ENCODE measurements around the gene PREB. TPM values are rescaled to one million over a fixed set of nuclear protein-coding genes. Genes with fewer than 3 reads are reported as not detected.

Gene PREB
- total and polyA plus RNA-seq, 2 of the 13 experiments (the other 11 are each of a cell fraction or from before 2014, with no cell fraction given), result 112 to 192 TPM

DNA sequence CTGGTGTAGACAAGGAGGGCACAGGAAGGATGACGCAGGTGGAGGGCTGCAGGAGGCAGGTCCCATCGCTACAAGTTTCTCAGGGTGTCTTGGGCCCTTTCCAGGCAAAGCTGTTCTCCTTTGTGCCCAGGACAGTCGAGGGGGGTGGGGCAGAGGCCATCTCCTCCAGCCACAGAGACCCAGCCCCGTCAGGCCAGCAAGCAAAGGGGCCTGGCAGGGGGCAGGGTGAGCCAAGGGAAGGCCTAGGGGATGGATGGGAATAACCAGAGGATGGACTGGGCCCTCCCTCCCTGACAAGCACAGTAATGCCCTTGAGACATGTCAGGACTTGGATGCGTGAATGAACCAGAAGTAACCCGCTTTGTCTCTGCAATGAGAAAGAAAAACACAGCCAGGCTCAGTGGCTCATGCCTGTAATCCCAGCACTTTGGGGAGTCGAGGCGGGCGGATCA lies 20.7 kb upstream of the PREB start (continued):
- TF ChIP-seq, protein P1, sequence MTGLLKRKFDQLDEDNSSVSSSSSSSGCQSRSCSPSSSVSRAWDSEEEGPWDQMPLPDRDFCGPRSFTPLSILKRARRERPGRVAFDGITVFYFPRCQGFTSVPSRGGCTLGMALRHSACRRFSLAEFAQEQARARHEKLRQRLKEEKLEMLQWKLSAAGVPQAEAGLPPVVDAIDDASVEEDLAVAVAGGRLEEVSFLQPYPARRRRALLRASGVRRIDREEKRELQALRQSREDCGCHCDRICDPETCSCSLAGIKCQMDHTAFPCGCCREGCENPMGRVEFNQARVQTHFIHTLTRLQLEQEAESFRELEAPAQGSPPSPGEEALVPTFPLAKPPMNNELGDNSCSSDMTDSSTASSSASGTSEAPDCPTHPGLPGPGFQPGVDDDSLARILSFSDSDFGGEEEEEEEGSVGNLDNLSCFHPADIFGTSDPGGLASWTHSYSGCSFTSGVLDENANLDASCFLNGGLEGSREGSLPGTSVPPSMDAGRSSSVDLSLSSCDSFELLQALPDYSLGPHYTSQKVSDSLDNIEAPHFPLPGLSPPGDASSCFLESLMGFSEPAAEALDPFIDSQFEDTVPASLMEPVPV (CRISPR knock-in tag; IDR thresholded peaks at IDR 0.05), result no peak
- TF ChIP-seq ZNF207 (IDR thresholded peaks at IDR 0.05; ENCODE audit: borderline replicate concordance) (no peak), CENPX (CRISPR knock-in tag; IDR thresholded peaks at IDR 0.05) (no peak), ZBTB38 (CRISPR knock-in tag; IDR thresholded peaks at IDR 0.05) (peak; percentile 78), ZNF772 (CRISPR knock-in tag; IDR thresholded peaks at IDR 0.05) (no peak), GPN1 (CRISPR knock-in tag; IDR thresholded peaks at IDR 0.05; ENCODE audit: borderline replicate concordance) (no peak), XRCC5 (optimal IDR thresholded peaks at IDR 0.05; ENCODE audit: low read length) (no peak), ZNF34 (CRISPR knock-in tag; IDR thresholded peaks at IDR 0.05; ENCODE audit: borderline replicate concordance) (no peak), PAF1 (CRISPR knock-in tag; IDR thresholded peaks at IDR 0.05) (no peak)
- TF ChIP-seq, protein P2, sequence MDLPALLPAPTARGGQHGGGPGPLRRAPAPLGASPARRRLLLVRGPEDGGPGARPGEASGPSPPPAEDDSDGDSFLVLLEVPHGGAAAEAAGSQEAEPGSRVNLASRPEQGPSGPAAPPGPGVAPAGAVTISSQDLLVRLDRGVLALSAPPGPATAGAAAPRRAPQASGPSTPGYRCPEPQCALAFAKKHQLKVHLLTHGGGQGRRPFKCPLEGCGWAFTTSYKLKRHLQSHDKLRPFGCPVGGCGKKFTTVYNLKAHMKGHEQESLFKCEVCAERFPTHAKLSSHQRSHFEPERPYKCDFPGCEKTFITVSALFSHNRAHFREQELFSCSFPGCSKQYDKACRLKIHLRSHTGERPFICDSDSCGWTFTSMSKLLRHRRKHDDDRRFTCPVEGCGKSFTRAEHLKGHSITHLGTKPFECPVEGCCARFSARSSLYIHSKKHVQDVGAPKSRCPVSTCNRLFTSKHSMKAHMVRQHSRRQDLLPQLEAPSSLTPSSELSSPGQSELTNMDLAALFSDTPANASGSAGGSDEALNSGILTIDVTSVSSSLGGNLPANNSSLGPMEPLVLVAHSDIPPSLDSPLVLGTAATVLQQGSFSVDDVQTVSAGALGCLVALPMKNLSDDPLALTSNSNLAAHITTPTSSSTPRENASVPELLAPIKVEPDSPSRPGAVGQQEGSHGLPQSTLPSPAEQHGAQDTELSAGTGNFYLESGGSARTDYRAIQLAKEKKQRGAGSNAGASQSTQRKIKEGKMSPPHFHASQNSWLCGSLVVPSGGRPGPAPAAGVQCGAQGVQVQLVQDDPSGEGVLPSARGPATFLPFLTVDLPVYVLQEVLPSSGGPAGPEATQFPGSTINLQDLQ (CRISPR knock-in tag; IDR thresholded peaks at IDR 0.05), result no peak
- TF ChIP-seq, protein P3, sequence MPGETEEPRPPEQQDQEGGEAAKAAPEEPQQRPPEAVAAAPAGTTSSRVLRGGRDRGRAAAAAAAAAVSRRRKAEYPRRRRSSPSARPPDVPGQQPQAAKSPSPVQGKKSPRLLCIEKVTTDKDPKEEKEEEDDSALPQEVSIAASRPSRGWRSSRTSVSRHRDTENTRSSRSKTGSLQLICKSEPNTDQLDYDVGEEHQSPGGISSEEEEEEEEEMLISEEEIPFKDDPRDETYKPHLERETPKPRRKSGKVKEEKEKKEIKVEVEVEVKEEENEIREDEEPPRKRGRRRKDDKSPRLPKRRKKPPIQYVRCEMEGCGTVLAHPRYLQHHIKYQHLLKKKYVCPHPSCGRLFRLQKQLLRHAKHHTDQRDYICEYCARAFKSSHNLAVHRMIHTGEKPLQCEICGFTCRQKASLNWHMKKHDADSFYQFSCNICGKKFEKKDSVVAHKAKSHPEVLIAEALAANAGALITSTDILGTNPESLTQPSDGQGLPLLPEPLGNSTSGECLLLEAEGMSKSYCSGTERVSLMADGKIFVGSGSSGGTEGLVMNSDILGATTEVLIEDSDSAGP (CRISPR knock-in tag; IDR thresholded peaks at IDR 0.05; ENCODE audit: borderline replicate concordance), result peak; percentile 35; the same call in 1 of the 2 replicates
- TF ChIP-seq, protein P4, sequence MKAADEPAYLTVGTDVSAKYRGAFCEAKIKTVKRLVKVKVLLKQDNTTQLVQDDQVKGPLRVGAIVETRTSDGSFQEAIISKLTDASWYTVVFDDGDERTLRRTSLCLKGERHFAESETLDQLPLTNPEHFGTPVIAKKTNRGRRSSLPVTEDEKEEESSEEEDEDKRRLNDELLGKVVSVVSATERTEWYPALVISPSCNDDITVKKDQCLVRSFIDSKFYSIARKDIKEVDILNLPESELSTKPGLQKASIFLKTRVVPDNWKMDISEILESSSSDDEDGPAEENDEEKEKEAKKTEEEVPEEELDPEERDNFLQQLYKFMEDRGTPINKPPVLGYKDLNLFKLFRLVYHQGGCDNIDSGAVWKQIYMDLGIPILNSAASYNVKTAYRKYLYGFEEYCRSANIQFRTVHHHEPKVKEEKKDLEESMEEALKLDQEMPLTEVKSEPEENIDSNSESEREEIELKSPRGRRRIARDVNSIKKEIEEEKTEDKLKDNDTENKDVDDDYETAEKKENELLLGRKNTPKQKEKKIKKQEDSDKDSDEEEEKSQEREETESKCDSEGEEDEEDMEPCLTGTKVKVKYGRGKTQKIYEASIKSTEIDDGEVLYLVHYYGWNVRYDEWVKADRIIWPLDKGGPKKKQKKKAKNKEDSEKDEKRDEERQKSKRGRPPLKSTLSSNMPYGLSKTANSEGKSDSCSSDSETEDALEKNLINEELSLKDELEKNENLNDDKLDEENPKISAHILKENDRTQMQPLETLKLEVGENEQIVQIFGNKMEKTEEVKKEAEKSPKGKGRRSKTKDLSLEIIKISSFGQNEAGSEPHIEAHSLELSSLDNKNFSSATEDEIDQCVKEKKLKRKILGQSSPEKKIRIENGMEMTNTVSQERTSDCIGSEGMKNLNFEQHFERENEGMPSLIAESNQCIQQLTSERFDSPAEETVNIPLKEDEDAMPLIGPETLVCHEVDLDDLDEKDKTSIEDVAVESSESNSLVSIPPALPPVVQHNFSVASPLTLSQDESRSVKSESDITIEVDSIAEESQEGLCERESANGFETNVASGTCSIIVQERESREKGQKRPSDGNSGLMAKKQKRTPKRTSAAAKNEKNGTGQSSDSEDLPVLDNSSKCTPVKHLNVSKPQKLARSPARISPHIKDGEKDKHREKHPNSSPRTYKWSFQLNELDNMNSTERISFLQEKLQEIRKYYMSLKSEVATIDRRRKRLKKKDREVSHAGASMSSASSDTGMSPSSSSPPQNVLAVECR (CRISPR knock-in tag; IDR thresholded peaks at IDR 0.05; ENCODE audit: borderline replicate concordance), result no peak
- TF ChIP-seq, protein P5, sequence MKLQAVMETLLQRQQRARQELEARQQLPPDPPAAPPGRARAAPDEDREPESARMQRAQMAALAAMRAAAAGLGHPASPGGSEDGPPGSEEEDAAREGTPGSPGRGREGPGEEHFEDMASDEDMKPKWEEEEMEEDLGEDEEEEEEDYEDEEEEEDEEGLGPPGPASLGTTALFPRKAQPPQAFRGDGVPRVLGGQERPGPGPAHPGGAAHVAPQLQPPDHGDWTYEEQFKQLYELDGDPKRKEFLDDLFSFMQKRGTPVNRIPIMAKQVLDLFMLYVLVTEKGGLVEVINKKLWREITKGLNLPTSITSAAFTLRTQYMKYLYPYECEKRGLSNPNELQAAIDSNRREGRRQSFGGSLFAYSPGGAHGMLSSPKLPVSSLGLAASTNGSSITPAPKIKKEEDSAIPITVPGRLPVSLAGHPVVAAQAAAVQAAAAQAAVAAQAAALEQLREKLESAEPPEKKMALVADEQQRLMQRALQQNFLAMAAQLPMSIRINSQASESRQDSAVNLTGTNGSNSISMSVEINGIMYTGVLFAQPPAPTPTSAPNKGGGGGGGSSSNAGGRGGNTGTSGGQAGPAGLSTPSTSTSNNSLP (IDR thresholded peaks at IDR 0.05; ENCODE audit: low read depth, low read length), result no peak
- TF ChIP-seq, protein P6, sequence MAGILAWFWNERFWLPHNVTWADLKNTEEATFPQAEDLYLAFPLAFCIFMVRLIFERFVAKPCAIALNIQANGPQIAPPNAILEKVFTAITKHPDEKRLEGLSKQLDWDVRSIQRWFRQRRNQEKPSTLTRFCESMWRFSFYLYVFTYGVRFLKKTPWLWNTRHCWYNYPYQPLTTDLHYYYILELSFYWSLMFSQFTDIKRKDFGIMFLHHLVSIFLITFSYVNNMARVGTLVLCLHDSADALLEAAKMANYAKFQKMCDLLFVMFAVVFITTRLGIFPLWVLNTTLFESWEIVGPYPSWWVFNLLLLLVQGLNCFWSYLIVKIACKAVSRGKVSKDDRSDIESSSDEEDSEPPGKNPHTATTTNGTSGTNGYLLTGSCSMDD (CRISPR knock-in tag; IDR thresholded peaks at IDR 0.05), result no peak

Data from HepG2 (cell line).